ENCODE measurements around the gene CNPY4. TPM values are rescaled to one million over a fixed set of nuclear protein-coding genes. Genes with fewer than 3 reads are reported as not detected.

CNPY4 gene
- total RNA-seq, 2 experiments from 2014 or later = 20.9 to 26.7 TPM

- BruUV-seq (replicated peaks) = TSS peak; percentile 50
- CTCF ChIA-PET (ENCODE audit: unreplicated experiment) = no interaction called here
- Histone ChIP-seq H3K4me1 (ENCODE audit: insufficient read depth, low read length, poor library complexity, severe bottlenecking) (peaks cover 59% of the 10 kb centered on the region), H3K9me2 (ENCODE audit: insufficient read depth, low read length) (no peaks in the 10 kb centered on the region), H4K20me1 (ENCODE audit: insufficient read depth, low read length) (peaks cover 10% of the 10 kb centered on the region; the same call in 1 of the 2 replicates), H3K36me3 (ENCODE audit: insufficient read depth, low read length) (peaks cover 63% of the 10 kb centered on the region), H3K4me2 (ENCODE audit: low read length) (peak overlapping the region; percentile 69), H2AFZ (ENCODE audit: low read length) (no peak overlapping the region), H3K27ac (ENCODE audit: low read depth, low read length, poor library complexity, severe bottlenecking) (peak overlapping the region; percentile 61), H3K79me2 (ENCODE audit: insufficient read depth, low read depth, low read length) (peaks cover 48% of the 10 kb centered on the region), H3K9me3 (ENCODE audit: low read length) (no peaks in the 10 kb centered on the region), H3K4me3 (ENCODE audit: low read depth, low read length, poor library complexity, severe bottlenecking) (no peak overlapping the region)
- no peak for TF ChIP-seq EZH2phosphoT487 (IDR thresholded peaks at IDR 0.05; ENCODE audit: borderline replicate concordance, low read depth, low read length)
- TF ChIP-seq, protein P1, sequence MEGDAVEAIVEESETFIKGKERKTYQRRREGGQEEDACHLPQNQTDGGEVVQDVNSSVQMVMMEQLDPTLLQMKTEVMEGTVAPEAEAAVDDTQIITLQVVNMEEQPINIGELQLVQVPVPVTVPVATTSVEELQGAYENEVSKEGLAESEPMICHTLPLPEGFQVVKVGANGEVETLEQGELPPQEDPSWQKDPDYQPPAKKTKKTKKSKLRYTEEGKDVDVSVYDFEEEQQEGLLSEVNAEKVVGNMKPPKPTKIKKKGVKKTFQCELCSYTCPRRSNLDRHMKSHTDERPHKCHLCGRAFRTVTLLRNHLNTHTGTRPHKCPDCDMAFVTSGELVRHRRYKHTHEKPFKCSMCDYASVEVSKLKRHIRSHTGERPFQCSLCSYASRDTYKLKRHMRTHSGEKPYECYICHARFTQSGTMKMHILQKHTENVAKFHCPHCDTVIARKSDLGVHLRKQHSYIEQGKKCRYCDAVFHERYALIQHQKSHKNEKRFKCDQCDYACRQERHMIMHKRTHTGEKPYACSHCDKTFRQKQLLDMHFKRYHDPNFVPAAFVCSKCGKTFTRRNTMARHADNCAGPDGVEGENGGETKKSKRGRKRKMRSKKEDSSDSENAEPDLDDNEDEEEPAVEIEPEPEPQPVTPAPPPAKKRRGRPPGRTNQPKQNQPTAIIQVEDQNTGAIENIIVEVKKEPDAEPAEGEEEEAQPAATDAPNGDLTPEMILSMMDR (conservative IDR thresholded peaks at IDR 0.05; ENCODE audit: low read length) = no peak; the same call in 1 of the 2 replicates
- POLR2A ChIA-PET = no interaction called here
- intact Hi-C loops (cut with micrococcal nuclease; ENCODE audit: unreplicated experiment) = no loop called here
- DNase-seq (ENCODE audit: low spot score) = no peak
Observed at GRCh38 chr7:100152937-100153666, 33.7 kb downstream of the CNPY4 start.

- peaks cover 58% of the 10 kb centered on the region for H3K4me1 ChIP-seq (ENCODE audit: insufficient read depth, low read length, poor library complexity, severe bottlenecking)
- TF ChIP-seq, protein P1 (conservative IDR thresholded peaks at IDR 0.05; ENCODE audit: low read length) = no peak
- TF ChIP-seq EZH2phosphoT487 (IDR thresholded peaks at IDR 0.05; ENCODE audit: borderline replicate concordance, low read depth, low read length) = no peak
- no peak overlapping the region for H2AFZ ChIP-seq (ENCODE audit: low read length)
- intact Hi-C loops (cut with micrococcal nuclease; ENCODE audit: unreplicated experiment) = no loop called here
- H3K4me3 ChIP-seq (ENCODE audit: low read depth, low read length, poor library complexity, severe bottlenecking) = no peak overlapping the region
- H3K9me3 ChIP-seq (ENCODE audit: low read length) = no peaks in the 10 kb centered on the region
- DNase-seq (ENCODE audit: low spot score) = no peak
- no peaks in the 10 kb centered on the region for H3K9me2 ChIP-seq (ENCODE audit: insufficient read depth, low read length)
- CTCF ChIA-PET (ENCODE audit: unreplicated experiment) = no interaction called here
- H3K27ac ChIP-seq (ENCODE audit: low read depth, low read length, poor library complexity, severe bottlenecking) = peak overlapping the region; percentile 22
- H3K79me2 ChIP-seq (ENCODE audit: insufficient read depth, low read depth, low read length) = peaks cover 48% of the 10 kb centered on the region
- POLR2A ChIA-PET = interaction anchor here (0.5 kb wide), 1 partner anchor 52 kb away, joined by 3 read pairs; no protein-coding TSS in a partner anchor
- H4K20me1 ChIP-seq (ENCODE audit: insufficient read depth, low read length) = peaks cover 10% of the 10 kb centered on the region; the same call in 1 of the 2 replicates
- no TSS peak for BruUV-seq (replicated peaks)
- H3K4me2 ChIP-seq (ENCODE audit: low read length) = no peak overlapping the region
- peaks cover 63% of the 10 kb centered on the region for H3K36me3 ChIP-seq (ENCODE audit: insufficient read depth, low read length)
Observed at GRCh38 chr7:100153708-100154535, 34.5 kb downstream of the CNPY4 start.

Data from OCI-LY7 (cell line).